ENCODE results near the gene TMEM272.

GRCh38 chr13:51834581-51835171 lies 10.3 kb downstream of the TMEM272 start:
- TF ChIP-seq, protein P1, sequence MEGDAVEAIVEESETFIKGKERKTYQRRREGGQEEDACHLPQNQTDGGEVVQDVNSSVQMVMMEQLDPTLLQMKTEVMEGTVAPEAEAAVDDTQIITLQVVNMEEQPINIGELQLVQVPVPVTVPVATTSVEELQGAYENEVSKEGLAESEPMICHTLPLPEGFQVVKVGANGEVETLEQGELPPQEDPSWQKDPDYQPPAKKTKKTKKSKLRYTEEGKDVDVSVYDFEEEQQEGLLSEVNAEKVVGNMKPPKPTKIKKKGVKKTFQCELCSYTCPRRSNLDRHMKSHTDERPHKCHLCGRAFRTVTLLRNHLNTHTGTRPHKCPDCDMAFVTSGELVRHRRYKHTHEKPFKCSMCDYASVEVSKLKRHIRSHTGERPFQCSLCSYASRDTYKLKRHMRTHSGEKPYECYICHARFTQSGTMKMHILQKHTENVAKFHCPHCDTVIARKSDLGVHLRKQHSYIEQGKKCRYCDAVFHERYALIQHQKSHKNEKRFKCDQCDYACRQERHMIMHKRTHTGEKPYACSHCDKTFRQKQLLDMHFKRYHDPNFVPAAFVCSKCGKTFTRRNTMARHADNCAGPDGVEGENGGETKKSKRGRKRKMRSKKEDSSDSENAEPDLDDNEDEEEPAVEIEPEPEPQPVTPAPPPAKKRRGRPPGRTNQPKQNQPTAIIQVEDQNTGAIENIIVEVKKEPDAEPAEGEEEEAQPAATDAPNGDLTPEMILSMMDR (IDR thresholded peaks at IDR 0.05): no peak
- no peak for TF ChIP-seq EP300 (IDR thresholded peaks at IDR 0.05)
- no peak for TF ChIP-seq POLR2AphosphoS5 (IDR thresholded peaks at IDR 0.05)
- no peak for TF ChIP-seq POLR2A (IDR thresholded peaks at IDR 0.05)

Measured in stomach (tissue), 4 donors.